Measurements from ENCODE around the gene SCLT1.

GRCh38 chr4:129095811-129096454 lies 2.6 kb upstream of the SCLT1 start, which contains the start of gene C4orf33:
- no peak for TF ChIP-seq EP300 (IDR thresholded peaks at IDR 0.05)
- no peak for TF ChIP-seq POLR2A (IDR thresholded peaks at IDR 0.05)
- no peak for TF ChIP-seq CTCF (IDR thresholded peaks at IDR 0.05)

Data from sigmoid colon (tissue), 4 donors.